HepG2 (cell line): ENCODE data around the gene DOHH. TPM values are rescaled to one million over a fixed set of nuclear protein-coding genes. Genes with fewer than 3 reads are reported as not detected.

Source experiments
- ATAC-seq: fragments of 200-7000 bp; cut with Tn5 transposase; 3 replicates; pipeline ENCODE4 v1.9.1; 2020; ENCODE audit warnings: mild to moderate bottlenecking, moderate library complexity
- BruUV-seq: library from RNA; stranded (reverse); fragments of 400-500 nt; replicated peaks from 2 replicates; lab custom pipeline; 2021; lab: Mats Ljungman, UMichigan
- CTCF ChIA-PET: fragments of 300-600 bp; formaldehyde crosslinking; extraction: SDS; loops from one replicate; lab custom pipeline; 2021; ENCODE audit warnings: low total read pairs, inconsistent platforms, low intra/inter-chr PET ratio; lab: Yijun Ruan, JAX
- POLR2A ChIA-PET: fragments of 350-600 bp; sonication (Branson Sonifier 250); formaldehyde crosslinking; loops from one replicate; lab custom pipeline; 2020; ENCODE audit warnings: antibody characterized with exemption, inconsistent platforms; lab: Yijun Ruan, JAX
- DNase-seq: peaks from one replicate; pipeline ENCODE4 v3.0.0-alpha.2; 2015; ENCODE audit warnings: low spot score
- FAIRE-seq: peaks from 3 replicates; lab custom pipeline; 2011; peaks lifted over from hg19 to GRCh38; lab: Jason Lieb, UNC
- H2AFZ ChIP-seq: one replicate; pipeline ENCODE4 v1.6.1; 2011; ENCODE audit warnings: low read length, inconsistent platforms
- H3K27ac ChIP-seq: fragments of 300-600 bp; 3 replicates; pipeline ENCODE4 v1.8.0; 2011; ENCODE audit warnings: mixed run types, mild to moderate bottlenecking, mixed read lengths, low read length, inconsistent platforms; ENCODE audit not compliant: insufficient read depth; ENCODE audit errors: extremely low read length
- H3K27me3 ChIP-seq, 2 experiments: fragments of 200-600 bp in 1 of 2; 2 replicates in 1 of 2; 3 replicates in 1 of 2; pipeline versions ENCODE4 v1.6.0 to v1.8.0; 2011; ENCODE audit warnings: low read length in 2 of 2, mild to moderate bottlenecking in 2 of 2, moderate library complexity in 2 of 2, inconsistent platforms in 1 of 2; ENCODE audit not compliant: insufficient read depth in 2 of 2, control insufficient read depth in 1 of 2
- H3K36me3 ChIP-seq, 2 experiments: fragments of 200-600 bp in 1 of 2; replicated peaks in 1 of 2; 2 replicates in 1 of 2; 3 replicates in 1 of 2; pipeline versions ENCODE4 v1.5.1 to v1.8.0; 2011; ENCODE audit warnings: low read length in 2 of 2, inconsistent platforms in 1 of 2; ENCODE audit not compliant: insufficient read depth in 2 of 2, control insufficient read depth in 1 of 2
- H3K4me1 ChIP-seq: 2 replicates; pipeline ENCODE4 v1.5.1; 2012; ENCODE audit warnings: low read length, inconsistent platforms; ENCODE audit not compliant: insufficient read depth
- H3K4me2 ChIP-seq: 2 replicates; pipeline ENCODE4 v1.6.0; 2011; ENCODE audit warnings: low read depth, low read length, inconsistent platforms
- H3K4me3 ChIP-seq, 3 experiments: fragments of 200-600 bp in 1 of 3; sonication (generic), shearing (Covaris generic) in 1 of 3; replicated peaks in 1 of 3; 2 replicates each; pipeline ENCODE4 v1.5.1; 2011 to 2016; ENCODE audit warnings: low read length in 3 of 3, inconsistent platforms in 2 of 3, low read depth in 2 of 3, mild to moderate bottlenecking in 2 of 3, control low read depth in 1 of 3, mixed read lengths in 1 of 3; ENCODE audit not compliant: insufficient read depth in 1 of 3
- H3K79me2 ChIP-seq: one replicate; pipeline ENCODE4 v1.6.1; 2011; ENCODE audit warnings: low read length, inconsistent platforms; ENCODE audit not compliant: insufficient read depth
- H3K9ac ChIP-seq: 2 replicates; pipeline ENCODE4 v1.6.0; 2011; ENCODE audit warnings: mild to moderate bottlenecking, low read depth, low read length, inconsistent platforms; ENCODE audit not compliant: insufficient read depth
- H3K9me3 ChIP-seq: 2 replicates; pipeline ENCODE4 v1.5.1; 2012; ENCODE audit warnings: mild to moderate bottlenecking, low read length
- H4K20me1 ChIP-seq: 2 replicates; pipeline ENCODE4 v1.6.0; 2011; ENCODE audit warnings: inconsistent platforms, mild to moderate bottlenecking, low read length, moderate library complexity; ENCODE audit not compliant: insufficient read depth
- JUNB ChIP-seq: sonication (generic); formaldehyde crosslinking; IDR thresholded peaks from 2 replicates; pipeline ENCODE4 v1.8.0; 2022; ENCODE audit warnings: missing genetic modification reagents, mild to moderate bottlenecking, borderline replicate concordance
- KAT7 ChIP-seq: IDR thresholded peaks from 2 replicates; pipeline ENCODE4 v1.6.1; 2018; ENCODE audit warnings: borderline replicate concordance, missing compliant biosample characterization
- MTA3 ChIP-seq: sonication (generic); formaldehyde crosslinking; IDR thresholded peaks from 2 replicates; pipeline ENCODE4 v1.4.0; 2020; ENCODE audit warnings: missing genetic modification reagents
- NCOA1 ChIP-seq: sonication (generic); formaldehyde crosslinking; IDR thresholded peaks from 2 replicates; pipeline ENCODE4 v1.9.0; 2021; ENCODE audit warnings: missing genetic modification reagents
- PAXIP1 ChIP-seq: sonication (generic); formaldehyde crosslinking; conservative IDR thresholded peaks from 2 replicates; pipeline ENCODE4 v1.4.0; 2020; ENCODE audit warnings: mild to moderate bottlenecking, missing genetic modification reagents, moderate library complexity
- RFXANK ChIP-seq: IDR thresholded peaks from 2 replicates; pipeline ENCODE4 v1.6.1; 2016
- SP5 ChIP-seq: IDR thresholded peaks from 2 replicates; pipeline ENCODE4 v1.6.1; 2016; ENCODE audit warnings: low read depth, borderline replicate concordance
- ZMAT5 ChIP-seq: sonication (generic); formaldehyde crosslinking; IDR thresholded peaks from 2 replicates; pipeline ENCODE4 v1.5.0; 2020; ENCODE audit warnings: mild to moderate bottlenecking, low read depth, missing genetic modification reagents, borderline replicate concordance
- ZNF589 ChIP-seq: sonication (generic); formaldehyde crosslinking; conservative IDR thresholded peaks from 2 replicates; pipeline ENCODE4 v1.8.0; 2022; ENCODE audit warnings: mild to moderate bottlenecking, moderate library complexity, missing genetic modification reagents
- WGBS: methylation state at CpG from one replicate; pipeline ENCODE4 v1.1.6; 2017; ENCODE audit warnings: low lambda C conversion rate; 5-methylcytosine and 5-hydroxymethylcytosine counted together
- in situ Hi-C: cut with HindIII; loops from 2 replicates; pipeline ENCODE4 v1.10.0; 2017; ENCODE audit warnings: low pct_unique_long_range_greater_than_20kb; ENCODE audit not compliant: extremely low pct_ligation_motif_present
- intact Hi-C: fragments of 100-400 bp; cut with micrococcal nuclease; formaldehyde crosslinking; loops from one replicate; pipeline ENCODE4 v1.10.0; 2022; ENCODE audit not compliant: unreplicated experiment
- polyA plus RNA-seq, 8 experiments: library from polyadenylated mRNA; depleted of rRNA in 3 of 8; stranded (reverse) in 7 of 8; unstranded in 1 of 8; fragments of >200 nt; fragmentation: Illumina TruSeq in 4 of 8; extraction: Trizol in 4 of 8; gene quantifications; 2 replicates each; pipeline versions ENCODE4 v1.2.1 to v1.2.3, GENCODE V29; 2011 to 2016; ENCODE audit warnings: low read depth in 4 of 8, missing spikeins in 1 of 8, mixed read lengths in 1 of 8; ENCODE audit not compliant: insufficient read depth in 1 of 8
- total RNA-seq, 5 experiments: library from RNA; depleted of rRNA; stranded (reverse); fragments of >200 nt; fragmentation: Illumina TruSeq; extraction: Trizol; gene quantifications; 2 replicates each; pipeline ENCODE4 v1.2.3, GENCODE V29; 2016; ENCODE audit warnings: low read depth in 1 of 5
- TF ChIP-seq, protein P1 (sequence below): sonication (generic); formaldehyde crosslinking; IDR thresholded peaks from 2 replicates; pipeline ENCODE4 v1.9.0; 2021; ENCODE audit warnings: missing genetic modification reagents, borderline replicate concordance
- TF ChIP-seq, protein P2 (sequence below): sonication (generic); formaldehyde crosslinking; conservative IDR thresholded peaks from 2 replicates; pipeline ENCODE4 v1.8.0; 2022; ENCODE audit warnings: mild to moderate bottlenecking, moderate library complexity, missing genetic modification reagents
- TF ChIP-seq, protein P3 (sequence below): sonication (generic); formaldehyde crosslinking; IDR thresholded peaks from 2 replicates; pipeline ENCODE4 v1.4.0; 2020; ENCODE audit warnings: missing genetic modification reagents, mild to moderate bottlenecking, borderline replicate concordance

Gene DOHH
- total and polyA plus RNA-seq, 2 of the 13 experiments (the other 11 are each of a cell fraction or from before 2014, with no cell fraction given), result 3.5 to 13.7 TPM

DNA sequence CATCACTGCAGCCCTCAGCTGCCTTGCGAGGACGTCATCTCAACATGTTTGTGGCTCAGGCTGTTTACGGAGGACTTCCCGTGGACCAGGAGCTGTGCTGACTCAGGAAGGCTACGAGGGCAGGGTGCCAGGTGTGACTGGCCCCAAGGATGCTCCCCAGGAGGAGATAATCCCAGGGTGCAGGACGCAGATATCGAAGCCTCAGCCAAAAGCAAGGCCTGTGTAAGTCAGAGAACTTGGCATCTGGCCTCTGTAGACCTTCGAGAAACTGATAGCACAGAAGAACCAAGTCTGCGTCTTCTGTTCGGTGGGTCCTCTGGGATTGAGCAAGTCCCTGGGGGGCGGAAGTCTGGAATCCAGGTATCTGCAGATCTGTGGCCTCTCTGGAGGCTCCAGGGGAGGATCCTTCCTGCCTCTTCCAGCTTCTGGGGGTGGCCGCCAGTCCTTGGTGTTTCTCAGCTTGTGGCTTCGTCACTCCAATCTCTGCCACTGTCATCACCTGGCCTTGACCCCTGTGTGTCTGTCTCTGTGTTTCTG is 2.6 kb upstream of the DOHH start (continued):
- no peak for TF ChIP-seq PAXIP1 (CRISPR knock-in tag)
- TF ChIP-seq ZMAT5 (CRISPR knock-in tag), result no peak
- no peak for TF ChIP-seq JUNB (CRISPR knock-in tag)

DNA sequence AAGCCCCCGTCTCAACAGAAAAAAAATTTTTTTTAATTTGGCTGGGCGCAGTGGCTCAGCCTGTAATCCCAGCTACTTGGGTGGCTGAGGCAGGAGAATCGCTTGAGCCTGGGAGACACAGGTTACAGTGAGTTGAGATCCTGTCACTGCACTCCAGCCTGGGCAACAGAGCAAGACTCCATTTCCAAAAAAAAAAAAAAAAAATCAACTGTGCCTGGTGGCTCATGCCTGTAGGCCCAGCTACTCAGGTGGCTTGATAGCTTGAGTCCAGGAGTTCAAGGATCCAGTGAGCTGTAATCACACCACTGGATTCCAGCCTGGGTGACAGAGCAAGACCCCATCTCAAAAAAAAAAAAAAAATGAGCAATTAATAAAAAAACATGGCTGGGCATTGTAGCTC is 1.3 kb upstream of the DOHH start:
- Histone ChIP-seq H3K9me3 (no peaks in the 10 kb centered on the region), H3K36me3 (peaks cover 0 to 7% of the 10 kb centered on the region in 2 experiments; a peak in 1 of 5 replicates), H3K27ac (no peak overlapping the region), H3K9ac (no peak overlapping the region), H2AFZ (no peak overlapping the region), H4K20me1 (no peaks in the 10 kb centered on the region), H3K4me2 (no peak overlapping the region), H3K79me2 (peaks cover 30% of the 10 kb centered on the region), H3K4me3 (no peak overlapping the region), H3K4me1 (peaks cover 69% of the 10 kb centered on the region), H3K27me3 (no peaks in the 10 kb centered on the region; a peak in 1 of 5 replicates)
- in situ Hi-C loops, result no loop called here
- intact Hi-C loops, result no loop called here
- DNase-seq (no peak), ATAC-seq (no peak), FAIRE-seq (no peak)
- ChIA-PET POLR2A (interaction anchor here (0.6 to 2.2 kb wide), 2 partner anchors 22 to 253 kb away, joined by 3 to 24 read pairs; partner anchors contain the start of gene SMIM24), CTCF (no interaction called here)
- 92% methylated on average over 3 of the region's 3 CpGs for WGBS
- no TSS peak for BruUV-seq
- TF ChIP-seq RFXANK (no peak), NCOA1 (CRISPR knock-in tag) (no peak), SP5 (no peak), KAT7 (CRISPR knock-in tag) (no peak), MTA3 (CRISPR knock-in tag) (no peak), ZNF589 (CRISPR knock-in tag) (no peak)
- TF ChIP-seq, protein P1, sequence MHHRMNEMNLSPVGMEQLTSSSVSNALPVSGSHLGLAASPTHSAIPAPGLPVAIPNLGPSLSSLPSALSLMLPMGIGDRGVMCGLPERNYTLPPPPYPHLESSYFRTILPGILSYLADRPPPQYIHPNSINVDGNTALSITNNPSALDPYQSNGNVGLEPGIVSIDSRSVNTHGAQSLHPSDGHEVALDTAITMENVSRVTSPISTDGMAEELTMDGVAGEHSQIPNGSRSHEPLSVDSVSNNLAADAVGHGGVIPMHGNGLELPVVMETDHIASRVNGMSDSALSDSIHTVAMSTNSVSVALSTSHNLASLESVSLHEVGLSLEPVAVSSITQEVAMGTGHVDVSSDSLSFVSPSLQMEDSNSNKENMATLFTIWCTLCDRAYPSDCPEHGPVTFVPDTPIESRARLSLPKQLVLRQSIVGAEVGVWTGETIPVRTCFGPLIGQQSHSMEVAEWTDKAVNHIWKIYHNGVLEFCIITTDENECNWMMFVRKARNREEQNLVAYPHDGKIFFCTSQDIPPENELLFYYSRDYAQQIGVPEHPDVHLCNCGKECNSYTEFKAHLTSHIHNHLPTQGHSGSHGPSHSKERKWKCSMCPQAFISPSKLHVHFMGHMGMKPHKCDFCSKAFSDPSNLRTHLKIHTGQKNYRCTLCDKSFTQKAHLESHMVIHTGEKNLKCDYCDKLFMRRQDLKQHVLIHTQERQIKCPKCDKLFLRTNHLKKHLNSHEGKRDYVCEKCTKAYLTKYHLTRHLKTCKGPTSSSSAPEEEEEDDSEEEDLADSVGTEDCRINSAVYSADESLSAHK (CRISPR knock-in tag), result no peak
- TF ChIP-seq, protein P2, sequence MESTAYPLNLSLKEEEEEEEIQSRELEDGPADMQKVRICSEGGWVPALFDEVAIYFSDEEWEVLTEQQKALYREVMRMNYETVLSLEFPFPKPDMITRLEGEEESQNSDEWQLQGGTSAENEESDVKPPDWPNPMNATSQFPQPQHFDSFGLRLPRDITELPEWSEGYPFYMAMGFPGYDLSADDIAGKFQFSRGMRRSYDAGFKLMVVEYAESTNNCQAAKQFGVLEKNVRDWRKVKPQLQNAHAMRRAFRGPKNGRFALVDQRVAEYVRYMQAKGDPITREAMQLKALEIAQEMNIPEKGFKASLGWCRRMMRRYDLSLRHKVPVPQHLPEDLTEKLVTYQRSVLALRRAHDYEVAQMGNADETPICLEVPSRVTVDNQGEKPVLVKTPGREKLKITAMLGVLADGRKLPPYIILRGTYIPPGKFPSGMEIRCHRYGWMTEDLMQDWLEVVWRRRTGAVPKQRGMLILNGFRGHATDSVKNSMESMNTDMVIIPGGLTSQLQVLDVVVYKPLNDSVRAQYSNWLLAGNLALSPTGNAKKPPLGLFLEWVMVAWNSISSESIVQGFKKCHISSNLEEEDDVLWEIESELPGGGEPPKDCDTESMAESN (CRISPR knock-in tag), result no peak
- TF ChIP-seq, protein P3, sequence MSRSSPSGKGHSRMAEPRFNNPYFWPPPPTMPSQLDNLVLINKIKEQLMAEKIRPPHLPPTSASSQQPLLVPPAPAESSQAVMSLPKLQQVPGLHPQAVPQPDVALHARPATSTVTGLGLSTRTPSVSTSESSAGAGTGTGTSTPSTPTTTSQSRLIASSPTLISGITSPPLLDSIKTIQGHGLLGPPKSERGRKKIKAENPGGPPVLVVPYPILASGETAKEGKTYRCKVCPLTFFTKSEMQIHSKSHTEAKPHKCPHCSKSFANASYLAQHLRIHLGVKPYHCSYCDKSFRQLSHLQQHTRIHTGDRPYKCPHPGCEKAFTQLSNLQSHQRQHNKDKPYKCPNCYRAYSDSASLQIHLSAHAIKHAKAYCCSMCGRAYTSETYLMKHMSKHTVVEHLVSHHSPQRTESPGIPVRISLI, result 0 out of 2 replicates have a peak, but pooled peaks have one; percentile 26
